Measurements from ENCODE around the gene SLC66A2.

The SLC66A2 gene

DNA sequence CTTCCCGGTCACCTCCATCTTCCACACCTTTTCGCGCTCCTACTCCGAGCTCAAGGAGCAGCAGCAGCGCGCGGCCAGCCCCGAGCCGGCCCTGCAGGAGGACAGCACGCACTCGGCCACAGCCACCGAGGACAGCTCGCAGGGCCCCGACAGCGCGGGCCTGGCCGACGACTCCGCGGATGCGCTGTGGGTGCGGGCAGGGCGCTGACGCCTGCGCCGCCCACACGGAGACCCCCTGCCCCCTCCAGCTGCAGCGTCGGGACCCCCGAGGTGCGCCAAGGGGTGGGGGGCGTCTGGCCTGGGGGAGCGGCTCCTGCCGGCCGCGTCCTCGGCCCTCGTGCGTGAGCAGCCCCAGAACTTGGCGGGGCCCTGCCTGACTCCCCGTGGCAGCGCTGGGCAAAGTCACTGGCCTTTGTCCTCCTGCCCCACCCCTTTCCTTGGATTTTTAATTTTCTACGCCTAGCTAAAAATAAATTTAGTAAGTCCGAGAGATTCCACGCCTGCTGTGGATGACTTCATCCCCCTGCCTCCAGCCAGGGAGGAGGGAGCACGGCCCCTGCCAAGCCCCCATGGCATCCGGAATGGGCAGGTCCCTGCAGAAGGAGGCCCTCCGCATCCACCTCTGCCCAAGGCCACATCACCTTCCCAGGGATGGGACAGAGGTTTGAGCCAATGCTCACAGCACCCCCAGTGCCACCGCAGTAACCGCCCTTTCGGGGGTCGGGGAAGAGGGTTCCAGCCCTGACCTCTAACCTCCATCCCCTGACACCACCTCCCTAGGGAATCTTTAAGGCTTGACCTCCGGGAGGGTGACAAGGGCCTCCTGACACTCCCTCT, 51.6 kb downstream of the SLC66A2 start:
- H3K4me3 ChIP-seq (ENCODE audit: control insufficient read depth, low read depth, low read length): no peak overlapping the region
- DNase-seq (ENCODE audit: low read depth): no peak
- TF ChIP-seq, protein P1, sequence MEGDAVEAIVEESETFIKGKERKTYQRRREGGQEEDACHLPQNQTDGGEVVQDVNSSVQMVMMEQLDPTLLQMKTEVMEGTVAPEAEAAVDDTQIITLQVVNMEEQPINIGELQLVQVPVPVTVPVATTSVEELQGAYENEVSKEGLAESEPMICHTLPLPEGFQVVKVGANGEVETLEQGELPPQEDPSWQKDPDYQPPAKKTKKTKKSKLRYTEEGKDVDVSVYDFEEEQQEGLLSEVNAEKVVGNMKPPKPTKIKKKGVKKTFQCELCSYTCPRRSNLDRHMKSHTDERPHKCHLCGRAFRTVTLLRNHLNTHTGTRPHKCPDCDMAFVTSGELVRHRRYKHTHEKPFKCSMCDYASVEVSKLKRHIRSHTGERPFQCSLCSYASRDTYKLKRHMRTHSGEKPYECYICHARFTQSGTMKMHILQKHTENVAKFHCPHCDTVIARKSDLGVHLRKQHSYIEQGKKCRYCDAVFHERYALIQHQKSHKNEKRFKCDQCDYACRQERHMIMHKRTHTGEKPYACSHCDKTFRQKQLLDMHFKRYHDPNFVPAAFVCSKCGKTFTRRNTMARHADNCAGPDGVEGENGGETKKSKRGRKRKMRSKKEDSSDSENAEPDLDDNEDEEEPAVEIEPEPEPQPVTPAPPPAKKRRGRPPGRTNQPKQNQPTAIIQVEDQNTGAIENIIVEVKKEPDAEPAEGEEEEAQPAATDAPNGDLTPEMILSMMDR (IDR thresholded peaks at IDR 0.05; ENCODE audit: control insufficient read depth, insufficient read depth, low read depth, low read length, missing control alignments): no peak

DNA sequence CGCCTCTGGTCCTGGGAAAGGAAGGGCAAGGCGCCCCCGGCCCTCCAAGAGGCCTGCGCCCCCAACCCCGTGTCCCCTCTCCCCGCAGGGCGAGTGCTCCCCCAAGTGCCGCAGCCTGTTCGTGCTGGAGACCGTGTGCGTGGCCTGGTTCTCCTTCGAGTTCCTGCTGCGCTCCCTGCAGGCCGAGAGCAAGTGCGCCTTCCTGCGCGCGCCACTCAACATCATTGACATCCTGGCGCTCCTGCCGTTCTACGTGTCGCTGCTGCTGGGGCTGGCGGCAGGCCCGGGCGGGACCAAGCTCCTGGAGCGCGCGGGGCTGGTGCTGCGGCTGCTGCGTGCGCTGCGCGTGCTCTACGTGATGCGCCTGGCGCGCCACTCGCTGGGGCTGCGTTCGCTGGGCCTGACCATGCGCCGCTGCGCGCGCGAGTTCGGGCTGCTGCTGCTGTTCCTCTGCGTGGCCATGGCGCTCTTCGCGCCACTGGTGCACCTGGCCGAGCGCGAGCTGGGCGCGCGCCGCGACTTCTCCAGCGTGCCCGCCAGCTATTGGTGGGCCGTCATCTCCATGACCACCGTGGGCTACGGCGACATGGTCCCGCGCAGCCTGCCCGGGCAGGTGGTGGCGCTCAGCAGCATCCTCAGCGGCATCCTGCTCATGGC, 52.4 kb downstream of the SLC66A2 start:
- TF ChIP-seq, protein P1 (IDR thresholded peaks at IDR 0.05; ENCODE audit: control insufficient read depth, insufficient read depth, low read depth, low read length, missing control alignments): no peak
- no peak overlapping the region for H3K4me3 ChIP-seq (ENCODE audit: control insufficient read depth, low read depth, low read length)
- no peak for DNase-seq (ENCODE audit: low read depth)

DNA sequence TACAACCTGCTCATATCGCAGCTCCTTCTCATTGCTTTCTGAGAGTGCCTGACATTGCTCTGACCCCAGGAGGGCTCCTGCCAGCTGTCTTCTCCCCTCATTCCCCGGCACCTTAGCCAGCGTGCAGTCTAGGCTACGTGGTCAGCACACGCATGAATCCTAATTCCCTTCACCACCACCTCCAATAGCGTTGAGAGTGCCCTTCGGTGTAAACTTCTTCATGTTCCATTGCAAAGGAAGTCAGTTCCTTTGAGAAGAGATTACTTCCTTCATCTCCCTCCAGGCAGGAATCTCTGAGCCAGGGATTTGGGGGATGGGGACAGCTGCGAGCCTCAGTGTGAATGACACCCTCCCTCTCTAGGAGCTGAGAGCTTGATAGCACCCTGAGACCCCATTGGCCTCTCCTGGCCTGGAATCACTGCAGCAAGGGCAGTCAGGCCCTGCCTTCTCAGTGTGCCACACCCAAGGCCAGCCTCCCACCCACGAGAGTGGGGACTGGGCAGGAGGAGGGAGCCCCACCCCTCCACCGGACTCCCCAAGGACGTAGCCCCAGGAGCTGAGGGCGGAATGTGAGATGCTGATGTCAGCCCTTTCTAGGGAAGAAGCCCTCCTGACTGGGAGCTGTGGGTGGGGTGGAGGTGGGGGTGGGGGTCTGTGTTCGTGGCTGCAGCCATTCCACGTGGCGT, 53.4 kb downstream of the SLC66A2 start:
- TF ChIP-seq, protein P1 (IDR thresholded peaks at IDR 0.05; ENCODE audit: control insufficient read depth, insufficient read depth, low read depth, low read length, missing control alignments): no peak
- no peak for DNase-seq (ENCODE audit: low read depth)
- no peak overlapping the region for H3K4me3 ChIP-seq (ENCODE audit: control insufficient read depth, low read depth, low read length)

DNA sequence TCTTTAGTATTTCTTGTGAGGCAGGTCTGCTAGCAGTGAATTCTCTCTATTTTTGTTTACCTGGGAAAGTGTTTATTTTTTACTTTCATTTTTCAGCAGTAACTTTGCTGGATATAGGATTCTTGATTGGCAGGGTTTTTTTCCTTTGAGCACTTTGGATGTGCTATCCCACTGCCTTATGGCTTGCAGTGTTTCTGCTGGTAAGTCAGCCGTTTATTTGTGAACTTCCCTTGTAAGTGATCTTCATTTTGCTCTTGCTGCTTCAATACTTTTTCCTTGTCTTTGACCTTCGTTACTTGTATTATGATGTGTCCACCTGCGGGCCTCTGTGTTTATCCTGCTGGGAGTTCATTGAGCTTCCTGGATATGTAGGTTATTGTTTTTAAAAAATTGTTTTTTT, 54.7 kb downstream of the SLC66A2 start:
- H3K4me3 ChIP-seq (ENCODE audit: control insufficient read depth, low read depth, low read length): no peak overlapping the region
- TF ChIP-seq, protein P1 (IDR thresholded peaks at IDR 0.05; ENCODE audit: control insufficient read depth, insufficient read depth, low read depth, low read length, missing control alignments): no peak
- no peak for DNase-seq (ENCODE audit: low read depth)

DNA sequence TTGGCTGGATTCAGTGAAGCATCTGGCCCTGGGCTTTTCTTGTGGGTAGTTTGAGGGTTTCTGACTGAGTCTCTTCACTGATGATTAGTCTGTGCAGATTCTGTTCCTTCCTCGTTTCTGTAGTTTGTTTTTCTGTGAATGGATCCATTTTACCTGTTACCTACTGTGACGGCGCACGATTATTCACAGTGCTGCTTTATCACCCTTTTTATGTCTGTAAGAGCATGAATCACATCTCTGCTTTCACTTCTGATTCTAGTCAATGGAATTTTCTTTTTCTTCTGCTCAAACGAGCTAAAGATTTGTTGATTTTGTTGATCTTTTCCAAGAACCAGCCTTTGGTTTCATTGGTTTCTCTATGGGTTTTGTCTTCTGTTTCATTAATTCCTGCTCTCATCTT, 60.8 kb downstream of the SLC66A2 start:
- no peak for DNase-seq (ENCODE audit: low read depth)
- TF ChIP-seq, protein P1 (IDR thresholded peaks at IDR 0.05; ENCODE audit: control insufficient read depth, insufficient read depth, low read depth, low read length, missing control alignments): no peak
- no peak overlapping the region for H3K4me3 ChIP-seq (ENCODE audit: control insufficient read depth, low read depth, low read length)

DNA sequence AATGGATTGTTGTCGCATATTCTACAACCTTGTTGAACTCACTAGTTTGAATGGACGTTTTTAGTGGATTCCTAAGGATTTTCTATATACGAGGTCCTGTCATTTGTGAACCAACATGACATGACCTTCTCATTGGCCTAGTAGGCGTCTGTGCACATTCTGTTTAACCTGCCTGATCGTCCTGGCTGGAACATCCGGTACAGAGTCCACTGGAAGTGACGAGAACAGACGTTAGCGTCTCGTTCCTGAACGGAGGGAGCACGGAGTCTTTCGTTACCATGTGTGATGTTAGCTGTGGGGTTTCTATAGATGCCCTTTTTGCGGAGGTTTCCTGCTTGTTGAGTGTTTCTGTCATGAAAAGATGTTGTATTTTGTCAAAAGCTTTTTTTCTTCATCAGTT, 61.9 kb downstream of the SLC66A2 start:
- DNase-seq (ENCODE audit: low read depth): no peak
- H3K4me3 ChIP-seq (ENCODE audit: control insufficient read depth, low read depth, low read length): no peak overlapping the region
- TF ChIP-seq, protein P1 (IDR thresholded peaks at IDR 0.05; ENCODE audit: control insufficient read depth, insufficient read depth, low read depth, low read length, missing control alignments): no peak
